HL-60 (cell line): Measurements from ENCODE around the gene KRTAP21-3.

Experiments used
- CTCF ChIP-seq: IDR thresholded peaks from one replicate; pipeline ENCODE4 v1.5.1; 2011; ENCODE audit warnings: low read length, control low read depth, inconsistent platforms; ENCODE audit not compliant: insufficient read depth
- GABPA ChIP-seq: IDR thresholded peaks from 2 replicates; pipeline ENCODE4 v1.6.1; 2012; ENCODE audit warnings: low read depth
- POLR2AphosphoS5 ChIP-seq: IDR thresholded peaks from 2 replicates; pipeline ENCODE4 v1.6.1; 2012; ENCODE audit warnings: low read depth

- no peak for TF ChIP-seq CTCF
- no peak for TF ChIP-seq POLR2AphosphoS5
- no peak for TF ChIP-seq GABPA
These were observed 824 bp upstream of the KRTAP21-3 start for GRCh38 chr21:30719401-30719800.
